K562 (cell line): ENCODE data around the gene GOLT1A. TPM values are rescaled to one million over a fixed set of nuclear protein-coding genes. Genes with fewer than 3 reads are reported as not detected.
"Not testable (repeated sequence)": the region's sequence is repeated elsewhere in the genome, so short reads cannot be mapped to it uniquely, and the experiment has no call there.

Experiments
- ATAC-seq: fragments of 200-7000 bp; cut with Tn5 transposase; 3 replicates; pipeline ENCODE4 v1.9.1; 2020; ENCODE audit warnings: moderate library complexity
- BruUV-seq: library from RNA; stranded (reverse); fragments of 400-500 nt; replicated peaks from 2 replicates; lab custom pipeline; 2021; lab: Mats Ljungman, UMichigan
- CTCF ChIA-PET: fragments of 300-600 bp; formaldehyde crosslinking; extraction: SDS; loops from one replicate; lab custom pipeline; 2021; ENCODE audit warnings: low intra/inter-chr PET ratio; lab: Yijun Ruan, JAX
- POLR2A ChIA-PET: fragments of 300-600, 350-650 bp; sonication (Branson Sonifier 250); formaldehyde crosslinking; extraction: SDS; loops from one replicate; lab custom pipeline; 2021; ENCODE audit warnings: antibody characterized with exemption, inconsistent platforms; lab: Yijun Ruan, JAX
- DNase-seq, 4 experiments: peaks; one replicate each; pipeline versions ENCODE4 v3.0.0 to v3.0.0-alpha.2; 2011 to 2018; ENCODE audit warnings: low spot score in 3 of 4, mixed read lengths in 3 of 4; ENCODE audit errors: extremely low read depth in 1 of 4
- FAIRE-seq: peaks from 2 replicates; lab custom pipeline; 2011; peaks lifted over from hg19 to GRCh38; lab: Jason Lieb, UNC
- H2AFZ ChIP-seq: 2 replicates; pipeline ENCODE4 v1.6.0; 2011; ENCODE audit warnings: low read depth, low read length, control low read depth, inconsistent platforms
- H3K27ac ChIP-seq: fragments of 200-600 bp; 3 replicates; pipeline ENCODE4 v1.8.0; 2011; ENCODE audit warnings: low read depth, mild to moderate bottlenecking, control low read depth, inconsistent platforms, low read length, moderate library complexity, mixed read lengths; ENCODE audit errors: extremely low read depth
- H3K27me3 ChIP-seq, 2 experiments: fragments of 300-600 bp in 1 of 2; 2 replicates in 1 of 2; 3 replicates in 1 of 2; pipeline versions ENCODE4 v1.6.0 to v1.8.0; 2011; ENCODE audit warnings: inconsistent platforms in 2 of 2, low read length in 2 of 2, mild to moderate bottlenecking in 1 of 2, mixed read lengths in 1 of 2, moderate library complexity in 1 of 2; ENCODE audit not compliant: control insufficient read depth in 2 of 2, insufficient read depth in 2 of 2
- H3K36me3 ChIP-seq: fragments of 300-600 bp; 3 replicates; pipeline ENCODE4 v1.8.0; 2011; ENCODE audit warnings: mild to moderate bottlenecking, low read length, inconsistent platforms; ENCODE audit not compliant: control insufficient read depth, insufficient read depth
- H3K4me1 ChIP-seq, 2 experiments: fragments of 200-600 bp in 1 of 2; replicated peaks in 1 of 2; 2 replicates in 1 of 2; 3 replicates in 1 of 2; pipeline versions ENCODE4 v1.5.1 to v1.8.0; 2011; ENCODE audit warnings: inconsistent platforms in 2 of 2, low read length in 2 of 2, mild to moderate bottlenecking in 1 of 2, mixed read lengths in 1 of 2, moderate library complexity in 1 of 2; ENCODE audit not compliant: control insufficient read depth in 2 of 2, insufficient read depth in 2 of 2
- H3K4me2 ChIP-seq: 2 replicates; pipeline ENCODE4 v1.6.1; 2011; ENCODE audit warnings: low read length, control low read depth, inconsistent platforms, mixed read lengths; ENCODE audit not compliant: insufficient read depth
- H3K4me3 ChIP-seq: fragments of 200-600 bp; sonication (generic), shearing (Covaris generic); 2 replicates; pipeline ENCODE4 v1.5.1; 2016; ENCODE audit warnings: control low read depth, inconsistent platforms
- H3K79me2 ChIP-seq: fragments of 200-600 bp; 3 replicates; pipeline ENCODE4 v1.8.0; 2011; ENCODE audit warnings: low read length, inconsistent platforms; ENCODE audit not compliant: control insufficient read depth, insufficient read depth
- H3K9ac ChIP-seq, 2 experiments: 2 replicates each; pipeline versions ENCODE4 v1.6.0 to v1.6.1; 2011; ENCODE audit warnings: low read depth in 2 of 2, low read length in 2 of 2, control low read depth in 1 of 2, inconsistent platforms in 1 of 2, mild to moderate bottlenecking in 1 of 2, mixed read lengths in 1 of 2; ENCODE audit not compliant: insufficient read depth in 1 of 2
- H3K9me1 ChIP-seq: one replicate; pipeline ENCODE4 v1.6.0; 2011; ENCODE audit warnings: inconsistent platforms, mild to moderate bottlenecking, low read length, moderate library complexity; ENCODE audit not compliant: control insufficient read depth, insufficient read depth
- H3K9me3 ChIP-seq: replicated peaks from 2 replicates; pipeline ENCODE4 v1.5.1; 2011; ENCODE audit warnings: low read depth, low read length, inconsistent platforms; ENCODE audit not compliant: control insufficient read depth, insufficient read depth
- H4K20me1 ChIP-seq: replicated peaks from 2 replicates; pipeline ENCODE4 v1.6.1; 2011; ENCODE audit warnings: low read length, inconsistent platforms, mixed read lengths; ENCODE audit not compliant: control insufficient read depth, insufficient read depth
- BMI1 ChIP-seq: fragments of 150-350 bp; IDR thresholded peaks from 2 replicates; pipeline ENCODE4 v1.6.1; 2014; ENCODE audit warnings: low read length
- RAD51 ChIP-seq: fragments of 450-650 bp; IDR thresholded peaks from 2 replicates; pipeline ENCODE4 v1.7.1; 2016; ENCODE audit warnings: low read depth, mild to moderate bottlenecking, borderline replicate concordance
- WGBS: fragments of 100-300 bp; shearing (Covaris generic); methylation state at CpG from one replicate; pipeline ENCODE4 v1.1.6; 2016; ENCODE audit warnings: low coverage, mixed read lengths; ENCODE audit not compliant: insufficient coverage; ENCODE audit errors: missing lambda C conversion rate; 5-methylcytosine and 5-hydroxymethylcytosine counted together
- in situ Hi-C: fragments of 300-500 bp; cut with MboI; formaldehyde crosslinking; loops from 4 replicates; pipeline ENCODE4 v1.15.0; 2018; ENCODE audit warnings: inconsistent platforms, mixed read lengths
- intact Hi-C: fragments of 100-400 bp; cut with micrococcal nuclease; formaldehyde crosslinking; loops from 2 replicates; pipeline ENCODE4 v1.14.2; 2022
- polyA plus RNA-seq, 8 experiments: library from polyadenylated mRNA; depleted of rRNA in 4 of 8; stranded (reverse) in 5 of 8; unstranded in 3 of 8; fragments of >200 nt; fragmentation: Nextera tagmentation in 2 of 8; fragmentation: Illumina TruSeq in 1 of 8; extraction: Ambion mirVana in 2 of 8; extraction: Trizol in 1 of 8; gene quantifications; 2 replicates each; pipeline versions ENCODE4 v1.2.1 to v1.2.3, GENCODE V29; 2011 to 2014; ENCODE audit warnings: inconsistent platforms in 1 of 8, missing spikeins in 1 of 8
- total RNA-seq, 7 experiments: library from RNA; depleted of rRNA in 6 of 7; stranded (reverse); fragments of >200 nt in 6 of 7; fragmentation: Illumina TruSeq in 2 of 7; extraction: Trizol in 2 of 7; gene quantifications; 2 replicates each; pipeline versions ENCODE4 v1.2.1 to v1.2.3, GENCODE V29; 2011 to 2021; ENCODE audit warnings: low replicate concordance in 1 of 7
- TF ChIP-seq, protein P1 (sequence below): sonication (generic); formaldehyde crosslinking; IDR thresholded peaks from 2 replicates; pipeline ENCODE4 v1.5.0; 2020; ENCODE audit warnings: missing genetic modification reagents
- TF ChIP-seq, protein P2 (sequence below): fragments of 450-650 bp; formaldehyde crosslinking; IDR thresholded peaks from 2 replicates; pipeline ENCODE4 v1.4.0; 2020; ENCODE audit warnings: mild to moderate bottlenecking, mixed read lengths

Gene GOLT1A
- total and polyA plus RNA-seq, 9 of the 15 experiments (the other 6 are each of a cell fraction or from before 2014, with no cell fraction given) = not detected

DNA sequence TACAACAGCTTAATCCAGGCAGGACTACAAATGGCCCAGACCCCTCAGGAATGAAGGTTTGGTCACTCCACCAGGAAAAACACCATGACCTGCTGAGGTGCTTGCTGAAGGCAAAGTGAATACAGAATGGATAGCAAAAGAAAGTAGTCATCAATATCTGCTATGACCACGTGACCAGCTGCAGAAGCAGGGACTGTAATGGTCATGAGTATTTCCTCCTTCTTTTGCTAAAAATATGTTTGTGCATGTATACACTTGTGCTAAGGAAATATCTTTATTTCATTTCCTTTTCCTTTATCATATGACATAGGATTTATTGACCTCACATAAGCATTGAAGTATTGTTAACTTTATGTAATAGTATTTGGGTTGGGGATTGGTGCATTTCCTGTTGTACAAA, 26.4 kb upstream of the GOLT1A start:
- CTCF ChIA-PET = no interaction called here

DNA sequence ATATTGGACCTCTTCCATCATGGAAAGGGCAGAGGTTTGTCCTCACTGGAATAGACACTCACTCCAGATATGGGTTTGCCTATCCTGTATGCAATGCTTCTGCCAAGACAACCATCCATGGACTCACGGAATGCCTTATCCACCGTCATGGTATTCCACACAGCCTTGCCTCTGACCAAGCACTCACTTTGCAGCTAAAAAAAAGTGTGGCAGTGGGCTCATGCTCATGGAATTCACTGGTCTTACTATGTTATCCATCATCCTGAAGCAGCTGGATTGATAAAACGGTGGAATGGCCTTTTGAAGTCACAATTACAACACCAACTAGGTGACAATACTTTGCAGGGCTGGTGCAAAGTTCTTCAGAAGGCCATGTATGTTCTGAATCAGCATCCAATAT, 25.6 kb upstream of the GOLT1A start:
- CTCF ChIA-PET, H3K9me1 ChIP-seq, in situ Hi-C loops, H3K4me2 ChIP-seq, POLR2A ChIA-PET, H3K9me3 ChIP-seq, H3K4me3 ChIP-seq, H2AFZ ChIP-seq, H3K79me2 ChIP-seq, H3K36me3 ChIP-seq, ATAC-seq, H3K27ac ChIP-seq, intact Hi-C loops, H3K9ac ChIP-seq, H3K4me1 ChIP-seq, BruUV-seq, FAIRE-seq, DNase-seq, H4K20me1 ChIP-seq: not testable (repeated sequence)
- peaks cover 0 to 18% of the 10 kb centered on the region in 2 experiments; a peak in 2 of 5 replicates for H3K27me3 ChIP-seq
- WGBS = 0% methylated on average over 3 of the region's 3 CpGs

More for the DNA sequence above, 26.4 kb upstream of the GOLT1A start:
- TF ChIP-seq, protein P1, sequence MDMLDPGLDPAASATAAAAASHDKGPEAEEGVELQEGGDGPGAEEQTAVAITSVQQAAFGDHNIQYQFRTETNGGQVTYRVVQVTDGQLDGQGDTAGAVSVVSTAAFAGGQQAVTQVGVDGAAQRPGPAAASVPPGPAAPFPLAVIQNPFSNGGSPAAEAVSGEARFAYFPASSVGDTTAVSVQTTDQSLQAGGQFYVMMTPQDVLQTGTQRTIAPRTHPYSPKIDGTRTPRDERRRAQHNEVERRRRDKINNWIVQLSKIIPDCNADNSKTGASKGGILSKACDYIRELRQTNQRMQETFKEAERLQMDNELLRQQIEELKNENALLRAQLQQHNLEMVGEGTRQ (CRISPR knock-in tag) = peak; percentile 46; the same call in 1 of the 2 replicates
- TF ChIP-seq, protein P2, sequence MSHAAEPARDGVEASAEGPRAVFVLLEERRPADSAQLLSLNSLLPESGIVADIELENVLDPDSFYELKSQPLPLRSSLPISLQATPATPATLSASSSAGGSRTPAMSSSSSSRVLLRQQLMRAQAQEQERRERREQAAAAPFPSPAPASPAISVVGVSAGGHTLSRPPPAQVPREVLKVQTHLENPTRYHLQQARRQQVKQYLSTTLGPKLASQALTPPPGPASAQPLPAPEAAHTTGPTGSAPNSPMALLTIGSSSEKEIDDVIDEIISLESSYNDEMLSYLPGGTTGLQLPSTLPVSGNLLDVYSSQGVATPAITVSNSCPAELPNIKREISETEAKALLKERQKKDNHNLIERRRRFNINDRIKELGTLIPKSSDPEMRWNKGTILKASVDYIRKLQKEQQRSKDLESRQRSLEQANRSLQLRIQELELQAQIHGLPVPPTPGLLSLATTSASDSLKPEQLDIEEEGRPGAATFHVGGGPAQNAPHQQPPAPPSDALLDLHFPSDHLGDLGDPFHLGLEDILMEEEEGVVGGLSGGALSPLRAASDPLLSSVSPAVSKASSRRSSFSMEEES (CRISPR knock-in tag) = peak; percentile 77
- no peak for TF ChIP-seq BMI1
- TF ChIP-seq RAD51 = peak; percentile 69
- FAIRE-seq = no peak
- DNase-seq = no peak
- H3K4me3 ChIP-seq = no peak overlapping the region
- 0% methylated on average over 1 of the region's 1 CpG for WGBS
- H3K9me3 ChIP-seq = no peaks in the 10 kb centered on the region
- H3K9me1 ChIP-seq = no peaks in the 10 kb centered on the region
- no peak overlapping the region for H3K4me2 ChIP-seq
- no peak overlapping the region for H2AFZ ChIP-seq
- no peak overlapping the region for H3K27ac ChIP-seq
- no peaks in the 10 kb centered on the region; the same call in 1 of the 2 replicates for H4K20me1 ChIP-seq
- in situ Hi-C loops (no loop called here), intact Hi-C loops (no loop called here)
- no peaks in the 10 kb centered on the region for H3K36me3 ChIP-seq
- no peaks in the 10 kb centered on the region for H3K4me1 ChIP-seq
- H3K27me3 ChIP-seq = peaks cover 0 to 26% of the 10 kb centered on the region in 2 experiments; a peak in 2 of 5 replicates
- no TSS peak for BruUV-seq
- no peaks in the 10 kb centered on the region for H3K79me2 ChIP-seq
- H3K9ac ChIP-seq = no peak overlapping the region
- POLR2A ChIA-PET = no interaction called here
- no peak for ATAC-seq

DNA sequence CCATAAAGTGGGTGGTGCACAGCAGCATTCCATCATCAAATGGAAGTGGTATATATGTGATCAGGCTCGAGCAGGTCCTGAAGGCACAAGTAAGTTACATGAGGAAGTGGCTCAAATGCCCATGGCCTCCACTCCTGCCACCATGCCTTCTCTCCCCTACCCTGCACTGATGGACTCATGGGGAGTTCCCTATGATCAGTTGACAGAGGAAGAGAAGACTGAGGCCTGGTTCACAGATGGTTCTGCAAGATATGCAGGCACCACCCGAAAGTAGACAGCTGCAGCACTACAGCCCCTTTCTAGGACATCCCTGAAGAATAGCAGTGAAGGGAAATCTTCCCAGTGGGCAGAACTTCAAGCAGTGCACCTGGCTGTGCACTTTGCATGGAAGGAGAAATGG, 24.7 kb upstream of the GOLT1A start:
- H3K9ac ChIP-seq, H4K20me1 ChIP-seq, FAIRE-seq, H3K27ac ChIP-seq, H3K9me1 ChIP-seq, H2AFZ ChIP-seq, POLR2A ChIA-PET, in situ Hi-C loops, CTCF ChIA-PET, H3K4me2 ChIP-seq, H3K9me3 ChIP-seq, H3K4me3 ChIP-seq, ATAC-seq, H3K79me2 ChIP-seq, H3K4me1 ChIP-seq, BruUV-seq, intact Hi-C loops, DNase-seq, H3K36me3 ChIP-seq: not testable (repeated sequence)
- H3K27me3 ChIP-seq = peaks cover 0 to 15% of the 10 kb centered on the region in 2 experiments; a peak in 2 of 5 replicates
- 0% methylated on average over 2 of the region's 2 CpGs for WGBS
